Activated CD4-positive, alpha-beta T cell treated with anti-CD3 and anti-CD28 coated beads, Interleukin-2, Interleukin-4, amounts not matched to agents 100 ng/mL and 50 ng/mL, durations not matched to agents 16 hours and 8 hours (primary cell): ENCODE data around the gene PLTP.
"Not testable (repeated sequence)": the region's sequence is repeated elsewhere in the genome, so short reads cannot be mapped to it uniquely, and the experiment has no call there.

Source experiments
- DNase-seq: peaks from one replicate; pipeline ENCODE4 v3.0.0-alpha.2; 2020; ENCODE audit warnings: low spot score

Gene PLTP

GRCh38 chr20:45874104-45874481 is 37.9 kb downstream of the PLTP start:
- not testable (repeated sequence) for DNase-seq

GRCh38 chr20:45873409-45874103 is 38.4 kb downstream of the PLTP start:
- DNase-seq: no peak

GRCh38 chr20:45872626-45873025 is 39.3 kb downstream of the PLTP start:
- no peak for DNase-seq

GRCh38 chr20:45867819-45868176 is 44.2 kb downstream of the PLTP start:
- DNase-seq: no peak

- no peak for DNase-seq
These were observed 44.7 kb downstream of the PLTP start for GRCh38 chr20:45867136-45867818.

- no peak for DNase-seq
These were observed 45.5 kb downstream of the PLTP start for GRCh38 chr20:45866454-45866853.

GRCh38 chr20:45863543-45864470 is 48.1 kb downstream of the PLTP start:
- DNase-seq: no peak

GRCh38 chr20:45861221-45862075 is 50.5 kb downstream of the PLTP start:
- DNase-seq: no peak

GRCh38 chr20:45860560-45861220 is 51.3 kb downstream of the PLTP start:
- no peak for DNase-seq

- no peak for DNase-seq
These were observed 52.0 kb downstream of the PLTP start for GRCh38 chr20:45859916-45860315.

GRCh38 chr20:45857882-45858216 is 54.1 kb downstream of the PLTP start:
- DNase-seq: peak; percentile 58

- DNase-seq: peak; percentile 100
These were observed 54.7 kb downstream of the PLTP start, which contains the start of the genes ACOT8 and ZSWIM3 for GRCh38 chr20:45857114-45857881. Gene ACOT8 (minus strand): TSS chr20:45857392. CDS start chr20:45857315, 77 bp downstream. Gene ZSWIM3 (plus strand): TSS chr20:45857614. CDS start chr20:45857826, 212 bp downstream.

- DNase-seq: no peak
These were observed 58.5 kb downstream of the PLTP start for GRCh38 chr20:45853484-45853883.

GRCh38 chr20:45852326-45852725 is 59.6 kb downstream of the PLTP start:
- DNase-seq: no peak

GRCh38 chr20:45851501-45851900 is 60.5 kb downstream of the PLTP start:
- DNase-seq: no peak

- no peak for DNase-seq
These were observed 61.0 kb downstream of the PLTP start for GRCh38 chr20:45850926-45851325.

GRCh38 chr20:45850238-45850637 is 61.7 kb downstream of the PLTP start:
- no peak for DNase-seq

GRCh38 chr20:45848969-45849582 is 62.9 kb downstream of the PLTP start:
- DNase-seq: no peak
